ENCODE data around the gene LUC7L. TPM values are rescaled to one million over a fixed set of nuclear protein-coding genes. Genes with fewer than 3 reads are reported as not detected.

LUC7L gene
- total RNA-seq, 1 donor from 2014 or later = 154 TPM

GRCh38 chr16:203246-203645 lies 26.0 kb downstream of the LUC7L start:
- Mint-ChIP-seq H3K27me3 (no peaks in the 10 kb centered on the region), H3K27ac (no peak overlapping the region), H3K9me3 (no peaks in the 10 kb centered on the region), H3K4me1 (ENCODE audit: unreplicated experiment) (no peaks in the 10 kb centered on the region), H3K4me3 (no peak overlapping the region), H3K36me3 (peaks cover 27% of the 10 kb centered on the region)
- TF ChIP-seq, protein P1, sequence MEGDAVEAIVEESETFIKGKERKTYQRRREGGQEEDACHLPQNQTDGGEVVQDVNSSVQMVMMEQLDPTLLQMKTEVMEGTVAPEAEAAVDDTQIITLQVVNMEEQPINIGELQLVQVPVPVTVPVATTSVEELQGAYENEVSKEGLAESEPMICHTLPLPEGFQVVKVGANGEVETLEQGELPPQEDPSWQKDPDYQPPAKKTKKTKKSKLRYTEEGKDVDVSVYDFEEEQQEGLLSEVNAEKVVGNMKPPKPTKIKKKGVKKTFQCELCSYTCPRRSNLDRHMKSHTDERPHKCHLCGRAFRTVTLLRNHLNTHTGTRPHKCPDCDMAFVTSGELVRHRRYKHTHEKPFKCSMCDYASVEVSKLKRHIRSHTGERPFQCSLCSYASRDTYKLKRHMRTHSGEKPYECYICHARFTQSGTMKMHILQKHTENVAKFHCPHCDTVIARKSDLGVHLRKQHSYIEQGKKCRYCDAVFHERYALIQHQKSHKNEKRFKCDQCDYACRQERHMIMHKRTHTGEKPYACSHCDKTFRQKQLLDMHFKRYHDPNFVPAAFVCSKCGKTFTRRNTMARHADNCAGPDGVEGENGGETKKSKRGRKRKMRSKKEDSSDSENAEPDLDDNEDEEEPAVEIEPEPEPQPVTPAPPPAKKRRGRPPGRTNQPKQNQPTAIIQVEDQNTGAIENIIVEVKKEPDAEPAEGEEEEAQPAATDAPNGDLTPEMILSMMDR (conservative IDR thresholded peaks at IDR 0.05) = no peak
- no peak for DNase-seq (ENCODE audit: extremely low spot score, unreplicated experiment)

GRCh38 chr16:200388-200787 lies 28.9 kb downstream of the LUC7L start:
- Mint-ChIP-seq H3K36me3 (peaks cover 19% of the 10 kb centered on the region), H3K9me3 (no peaks in the 10 kb centered on the region), H3K27ac (no peak overlapping the region), H3K4me1 (ENCODE audit: unreplicated experiment) (no peaks in the 10 kb centered on the region), H3K4me3 (no peak overlapping the region), H3K27me3 (no peaks in the 10 kb centered on the region)
- DNase-seq (ENCODE audit: extremely low spot score, unreplicated experiment) = no peak
- TF ChIP-seq, protein P1 (conservative IDR thresholded peaks at IDR 0.05) = no peak

GRCh38 chr16:194516-194915 lies 34.7 kb downstream of the LUC7L start:
- no peaks in the 10 kb centered on the region for H3K27me3 Mint-ChIP-seq
- H3K36me3 Mint-ChIP-seq = peaks cover 16% of the 10 kb centered on the region
- H3K4me1 Mint-ChIP-seq (ENCODE audit: unreplicated experiment) = no peaks in the 10 kb centered on the region
- no peak overlapping the region for H3K4me3 Mint-ChIP-seq
- no peaks in the 10 kb centered on the region for H3K9me3 Mint-ChIP-seq
- no peak overlapping the region for H3K27ac Mint-ChIP-seq
- DNase-seq (ENCODE audit: extremely low spot score, unreplicated experiment) = no peak
- TF ChIP-seq, protein P1 (conservative IDR thresholded peaks at IDR 0.05) = no peak

DNA sequence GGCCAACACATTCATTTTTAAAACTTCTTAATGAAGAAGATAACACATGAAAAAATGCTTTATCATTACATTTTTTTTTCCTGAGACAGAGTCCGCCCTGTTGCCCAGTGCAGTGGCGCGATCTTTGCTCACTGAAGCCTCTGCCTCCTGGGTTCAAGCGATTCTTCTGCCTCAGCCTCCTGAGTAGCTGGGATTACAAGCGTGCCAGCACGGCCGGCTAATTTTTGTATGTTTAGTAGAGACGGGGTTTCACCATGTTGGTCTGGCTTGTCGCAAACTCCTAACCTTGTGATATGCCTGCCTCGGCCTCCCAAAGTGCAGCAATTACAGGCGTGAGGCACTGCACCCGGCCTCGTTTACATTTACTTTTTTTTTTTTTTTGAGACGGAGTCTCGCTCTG lies 35.8 kb downstream of the LUC7L start:
- no peak overlapping the region for H3K4me3 Mint-ChIP-seq

GRCh38 chr16:192686-193085 lies 36.6 kb downstream of the LUC7L start:
- Mint-ChIP-seq H3K4me1 (ENCODE audit: unreplicated experiment) (no peaks in the 10 kb centered on the region), H3K36me3 (peaks cover 20% of the 10 kb centered on the region), H3K27ac (peak overlapping the region; percentile 34), H3K9me3 (no peaks in the 10 kb centered on the region), H3K4me3 (no peak overlapping the region), H3K27me3 (no peaks in the 10 kb centered on the region)
- no peak for DNase-seq (ENCODE audit: extremely low spot score, unreplicated experiment)
- TF ChIP-seq, protein P1 (conservative IDR thresholded peaks at IDR 0.05) = no peak

More for the DNA sequence above, 35.8 kb downstream of the LUC7L start:
- H3K4me1 Mint-ChIP-seq (ENCODE audit: unreplicated experiment) = no peaks in the 10 kb centered on the region
- no peaks in the 10 kb centered on the region for H3K9me3 Mint-ChIP-seq
- no peak for DNase-seq (ENCODE audit: extremely low spot score, unreplicated experiment)
- no peak overlapping the region for H3K27ac Mint-ChIP-seq
- H3K36me3 Mint-ChIP-seq = peaks cover 20% of the 10 kb centered on the region
- TF ChIP-seq, protein P1 (conservative IDR thresholded peaks at IDR 0.05) = no peak
- no peaks in the 10 kb centered on the region for H3K27me3 Mint-ChIP-seq

DNA sequence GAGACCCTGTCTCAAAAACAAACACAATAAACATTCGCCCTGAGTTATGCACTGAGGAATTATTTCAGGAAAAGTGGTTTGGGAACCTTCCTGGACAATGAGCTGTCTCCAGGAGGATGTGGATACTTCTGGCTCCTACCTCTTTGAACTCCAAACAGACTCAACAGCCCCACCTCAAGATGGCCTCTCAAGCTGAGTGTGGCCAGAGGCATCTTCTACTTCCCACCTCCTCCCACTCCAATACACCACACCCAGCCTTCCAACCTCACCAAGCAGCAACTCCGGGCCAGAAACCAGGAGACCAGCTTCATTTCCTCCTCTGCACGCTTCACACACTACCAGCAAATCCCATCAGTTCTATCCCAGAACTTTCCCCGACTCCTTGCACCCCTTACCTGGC lies 37.4 kb downstream of the LUC7L start:
- Mint-ChIP-seq H3K27me3 (no peaks in the 10 kb centered on the region), H3K27ac (no peak overlapping the region), H3K36me3 (peaks cover 20% of the 10 kb centered on the region), H3K9me3 (no peaks in the 10 kb centered on the region), H3K4me1 (ENCODE audit: unreplicated experiment) (no peaks in the 10 kb centered on the region), H3K4me3 (no peak overlapping the region)
- no peak for DNase-seq (ENCODE audit: extremely low spot score, unreplicated experiment)
- TF ChIP-seq, protein P1 (conservative IDR thresholded peaks at IDR 0.05) = no peak
